ENCODE results near the gene CLCN6.
A peak's percentile ranks its signal among the peaks of the same experiment; 100 is the strongest.

The CLCN6 gene

GRCh38 chr1:11855430-11855829, 49.4 kb downstream of the CLCN6 start:
- no peak for DNase-seq

GRCh38 chr1:11856698-11857097, 50.7 kb downstream of the CLCN6 start:
- DNase-seq = no peak

- no peak for DNase-seq
Observed at GRCh38 chr1:11857164-11857851, 51.3 kb downstream of the CLCN6 start.

- no peak for DNase-seq
Observed at GRCh38 chr1:11858158-11858557, 52.2 kb downstream of the CLCN6 start.

GRCh38 chr1:11858613-11858967, 52.6 kb downstream of the CLCN6 start, which contains the start of gene NPPB:
Gene NPPB, minus strand, starts transcription at chr1:11858945. Its CDS starts 112 bp downstream, at chr1:11858833.
- DNase-seq = no peak

GRCh38 chr1:11858968-11859871, 53.2 kb downstream of the CLCN6 start:
- DNase-seq = peak; percentile 41

GRCh38 chr1:11860083-11860482, 54.1 kb downstream of the CLCN6 start:
- DNase-seq = no peak

- no peak for DNase-seq
Observed at GRCh38 chr1:11860587-11860986, 54.6 kb downstream of the CLCN6 start.

GRCh38 chr1:11862890-11863289, 56.9 kb downstream of the CLCN6 start:
- peak; percentile 19 for DNase-seq

GRCh38 chr1:11868331-11868980, 62.5 kb downstream of the CLCN6 start:
- no peak for DNase-seq

- DNase-seq = no peak
Observed at GRCh38 chr1:11869104-11869503, 63.1 kb downstream of the CLCN6 start.

- DNase-seq = no peak
Observed at GRCh38 chr1:11869650-11870207, 63.7 kb downstream of the CLCN6 start.

- no peak for DNase-seq
Observed at GRCh38 chr1:11872545-11872944, 66.6 kb downstream of the CLCN6 start.

GRCh38 chr1:11873395-11874257, 67.6 kb downstream of the CLCN6 start:
- DNase-seq = no peak

GRCh38 chr1:11874258-11874562, 68.2 kb downstream of the CLCN6 start:
- no peak for DNase-seq

GRCh38 chr1:11874624-11875023, 68.6 kb downstream of the CLCN6 start:
- no peak for DNase-seq

- DNase-seq = no peak
Observed at GRCh38 chr1:11875094-11875493, 69.1 kb downstream of the CLCN6 start.

- no peak for DNase-seq
Observed at GRCh38 chr1:11877074-11877473, 71.1 kb downstream of the CLCN6 start.

- DNase-seq = no peak
Observed at GRCh38 chr1:11878081-11878890, 72.3 kb downstream of the CLCN6 start.

- no peak for DNase-seq
Observed at GRCh38 chr1:11878891-11879190, 72.8 kb downstream of the CLCN6 start.

- no peak for DNase-seq
Observed at GRCh38 chr1:11879311-11880180, 73.6 kb downstream of the CLCN6 start.
